Inferior parietal cortex (tissue), 1 donor: Measurements from ENCODE around the gene CD8B.
A peak's percentile ranks its signal among the peaks of the same experiment; 100 is the strongest.
"Not testable (repeated sequence)": the region's sequence is repeated elsewhere in the genome, so short reads cannot be mapped to it uniquely, and the experiment has no call there.

Source experiments
- DNase-seq: peaks from one replicate; pipeline ENCODE4 v3.0.0-alpha.2; 2016; ENCODE audit errors: extremely low spot score

CD8B gene

GRCh38 chr2:86836915-86837695 lies 24.6 kb downstream of the CD8B start:
- peak; percentile 36 for DNase-seq

- DNase-seq: not testable (repeated sequence)
Observed at GRCh38 chr2:86835548-86835889, 26.2 kb downstream of the CD8B start.

GRCh38 chr2:86833315-86833714 lies 28.4 kb downstream of the CD8B start:
- DNase-seq: no peak

GRCh38 chr2:86832334-86833096 lies 29.2 kb downstream of the CD8B start:
- no peak for DNase-seq

- no peak for DNase-seq
Observed at GRCh38 chr2:86831537-86831936, 30.1 kb downstream of the CD8B start.

- DNase-seq: no peak
Observed at GRCh38 chr2:86826951-86827350, 34.7 kb downstream of the CD8B start.

- no peak for DNase-seq
Observed at GRCh38 chr2:86825693-86826381, 35.8 kb downstream of the CD8B start.

GRCh38 chr2:86825036-86825692 lies 36.5 kb downstream of the CD8B start:
- no peak for DNase-seq

GRCh38 chr2:86822668-86823345 lies 38.9 kb downstream of the CD8B start:
- no peak for DNase-seq

- no peak for DNase-seq
Observed at GRCh38 chr2:86821842-86822241, 39.8 kb downstream of the CD8B start.

GRCh38 chr2:86821306-86821705 lies 40.4 kb downstream of the CD8B start:
- no peak for DNase-seq

- DNase-seq: no peak
Observed at GRCh38 chr2:86818957-86819356, 42.7 kb downstream of the CD8B start.

- no peak for DNase-seq
Observed at GRCh38 chr2:86818114-86818801, 43.4 kb downstream of the CD8B start.

GRCh38 chr2:86815611-86816010 lies 46.1 kb downstream of the CD8B start:
- no peak for DNase-seq

GRCh38 chr2:86809481-86810121 lies 52.1 kb downstream of the CD8B start:
- DNase-seq: no peak

- DNase-seq: peak; percentile 85
Observed at GRCh38 chr2:86808315-86809161, 53.1 kb downstream of the CD8B start.

GRCh38 chr2:86807468-86808275 lies 54.0 kb downstream of the CD8B start:
- DNase-seq: peak; percentile 45

- DNase-seq: no peak
Observed at GRCh38 chr2:86807133-86807467, 54.6 kb downstream of the CD8B start.
